LHCN-M2 (cell line): ENCODE results near the gene GALNT2. TPM values are rescaled to one million over a fixed set of nuclear protein-coding genes. Genes with fewer than 3 reads are reported as not detected.

Experiments used
- DNase-seq: peaks from one replicate; pipeline ENCODE4 v3.0.0-alpha.2; 2012; ENCODE audit warnings: low read depth
- total RNA-seq: library from RNA; depleted of rRNA; stranded (reverse); fragments of >200 nt; gene quantifications from 2 replicates; pipeline ENCODE4 v1.2.3, GENCODE V29; 2014

Gene GALNT2
- total RNA-seq, 1 experiment from 2014 or later: 81.6 TPM

GRCh38 chr1:230291731-230292620 is 224.9 kb downstream of the GALNT2 start:
- no peak for DNase-seq

- no peak for DNase-seq
Measured at GRCh38 chr1:230292689-230293389, 225.8 kb downstream of the GALNT2 start.

GRCh38 chr1:230293390-230293700 is 226.3 kb downstream of the GALNT2 start:
- no peak for DNase-seq

GRCh38 chr1:230295367-230295766 is 228.3 kb downstream of the GALNT2 start:
- DNase-seq: no peak

GRCh38 chr1:230299191-230300006 is 232.4 kb downstream of the GALNT2 start:
- no peak for DNase-seq

GRCh38 chr1:230300322-230301301 is 233.6 kb downstream of the GALNT2 start:
- no peak for DNase-seq

- no peak for DNase-seq
Measured at GRCh38 chr1:230301322-230301721, 234.3 kb downstream of the GALNT2 start.

GRCh38 chr1:230301822-230302221 is 234.8 kb downstream of the GALNT2 start:
- peak; percentile 6 for DNase-seq

GRCh38 chr1:230303069-230303468 is 236.0 kb downstream of the GALNT2 start:
- DNase-seq: peak; percentile 31

- peak; percentile 95 for DNase-seq
Measured at GRCh38 chr1:230303822-230304221, 236.8 kb downstream of the GALNT2 start.

- DNase-seq: no peak
Measured at GRCh38 chr1:230306169-230306568, 239.1 kb downstream of the GALNT2 start.

- DNase-seq: no peak
Measured at GRCh38 chr1:230307213-230307612, 240.2 kb downstream of the GALNT2 start.

GRCh38 chr1:230308039-230308438 is 241.0 kb downstream of the GALNT2 start:
- DNase-seq: peak; percentile 76

- no peak for DNase-seq
Measured at GRCh38 chr1:230308821-230309220, 241.8 kb downstream of the GALNT2 start.

GRCh38 chr1:230309646-230310177 is 242.7 kb downstream of the GALNT2 start:
- DNase-seq: no peak

GRCh38 chr1:230310381-230311163 is 243.5 kb downstream of the GALNT2 start:
- DNase-seq: peak; percentile 68

- DNase-seq: no peak
Measured at GRCh38 chr1:230312676-230313075, 245.6 kb downstream of the GALNT2 start.

GRCh38 chr1:230313453-230314141 is 246.6 kb downstream of the GALNT2 start:
- DNase-seq: no peak

GRCh38 chr1:230314142-230314470 is 247.1 kb downstream of the GALNT2 start:
- no peak for DNase-seq
